Endothelial cell of umbilical vein (primary cell): Measurements from ENCODE around the gene PRXL2A. TPM values are rescaled to one million over a fixed set of nuclear protein-coding genes. Genes with fewer than 3 reads are reported as not detected.

Source experiments
- BruUV-seq: library from RNA; stranded (reverse); fragments of 400-500 nt; replicated peaks from 2 replicates; lab custom pipeline; 2021; lab: Mats Ljungman, UMichigan
- CTCF ChIA-PET: fragments of 300-600, 350-600 bp; sonication (Branson Sonifier 250); formaldehyde crosslinking; loops from one replicate; lab custom pipeline; 2021; ENCODE audit warnings: antibody characterized with exemption, inconsistent platforms; lab: Charles Lee
- POLR2A ChIA-PET: fragments of 300-600, 350-600 bp; sonication (Branson Sonifier 250); formaldehyde crosslinking; loops from one replicate; lab custom pipeline; 2021; ENCODE audit warnings: antibody characterized with exemption, inconsistent platforms; lab: Charles Lee
- DNase-seq: peaks from one replicate; pipeline ENCODE4 v3.0.0-alpha.2; 2011; ENCODE audit warnings: low read depth, low spot score
- FAIRE-seq: peaks from 2 replicates; lab custom pipeline; 2011; peaks lifted over from hg19 to GRCh38; lab: Jason Lieb, UNC
- H2AFZ ChIP-seq: 2 replicates; pipeline ENCODE4 v1.6.0; 2012; ENCODE audit warnings: low read depth, low read length, control low read depth, inconsistent platforms
- H3K27ac ChIP-seq: 2 replicates; pipeline ENCODE4 v1.5.1; 2011; ENCODE audit warnings: low read depth, mild to moderate bottlenecking, control low read depth, low read length, moderate library complexity; ENCODE audit not compliant: insufficient read depth
- H3K27me3 ChIP-seq, 2 experiments: 2 replicates each; pipeline versions ENCODE4 v1.6.0 to v1.6.1; 2011; ENCODE audit warnings: low read length in 2 of 2, mixed read lengths in 1 of 2; ENCODE audit not compliant: control insufficient read depth in 2 of 2, insufficient read depth in 2 of 2
- H3K36me3 ChIP-seq, 2 experiments: 2 replicates in 1 of 2; 3 replicates in 1 of 2; pipeline ENCODE4 v1.5.1; 2011; ENCODE audit warnings: low read length in 2 of 2, mild to moderate bottlenecking in 1 of 2, moderate library complexity in 1 of 2; ENCODE audit not compliant: control insufficient read depth in 2 of 2, insufficient read depth in 2 of 2; ENCODE audit errors: extremely low read depth in 1 of 2
- H3K4me1 ChIP-seq: 3 replicates; pipeline ENCODE4 v1.5.1; 2011; ENCODE audit warnings: mild to moderate bottlenecking, low read length; ENCODE audit not compliant: control insufficient read depth, insufficient read depth; ENCODE audit errors: extremely low read depth
- H3K4me2 ChIP-seq: 2 replicates; pipeline ENCODE4 v1.6.1; 2011; ENCODE audit warnings: low read length, control low read depth, mixed read lengths; ENCODE audit not compliant: insufficient read depth
- H3K4me3 ChIP-seq, 3 experiments: fragments of 200-600 bp in 1 of 3; sonication (generic), shearing (Covaris generic) in 1 of 3; replicated peaks in 1 of 3; 2 replicates each; pipeline ENCODE4 v1.5.1; 2011 to 2016; ENCODE audit warnings: control low read depth in 3 of 3, low read length in 3 of 3, mild to moderate bottlenecking in 2 of 3, inconsistent platforms in 1 of 3, low read depth in 1 of 3, moderate library complexity in 1 of 3; ENCODE audit not compliant: insufficient read depth in 1 of 3
- H3K79me2 ChIP-seq: 2 replicates; pipeline ENCODE4 v1.6.0; 2012; ENCODE audit warnings: low read length, inconsistent platforms; ENCODE audit not compliant: control insufficient read depth, insufficient read depth
- H3K9ac ChIP-seq: replicated peaks from 2 replicates; pipeline ENCODE3; 2011; ENCODE audit warnings: low read length, control low read depth; ENCODE audit not compliant: insufficient read depth; ENCODE audit errors: extremely low read depth
- H3K9me1 ChIP-seq: replicated peaks from 3 replicates; pipeline ENCODE4 v1.6.0; 2011; ENCODE audit warnings: mild to moderate bottlenecking, low read length; ENCODE audit not compliant: control insufficient read depth, insufficient read depth; ENCODE audit errors: extremely low read depth
- H3K9me3 ChIP-seq: replicated peaks from 2 replicates; pipeline ENCODE4 v1.5.1; 2012; ENCODE audit warnings: low read length, inconsistent platforms; ENCODE audit not compliant: control insufficient read depth, insufficient read depth
- H4K20me1 ChIP-seq: replicated peaks from 2 replicates; pipeline ENCODE3; 2011; ENCODE audit warnings: mild to moderate bottlenecking, low read length; ENCODE audit not compliant: control insufficient read depth, insufficient read depth; ENCODE audit errors: extremely low read depth
- EZH2 ChIP-seq: IDR thresholded peaks from 2 replicates; pipeline ENCODE4 v1.6.1; 2012; ENCODE audit warnings: borderline replicate concordance, low read depth, mild to moderate bottlenecking, moderate library complexity, low read length, inconsistent platforms; ENCODE audit not compliant: severe bottlenecking
- FOS ChIP-seq: IDR thresholded peaks from 2 replicates; pipeline ENCODE4 v1.6.1; 2011; ENCODE audit warnings: mild to moderate bottlenecking, low read length, moderate library complexity, borderline replicate concordance; ENCODE audit not compliant: insufficient read depth
- GATA2 ChIP-seq: IDR thresholded peaks from 2 replicates; pipeline ENCODE4 v1.7.0; 2011; ENCODE audit warnings: low read depth, mild to moderate bottlenecking, moderate library complexity, mixed read lengths, low read length; ENCODE audit not compliant: insufficient read length, insufficient read depth
- JUN ChIP-seq: IDR thresholded peaks from 2 replicates; pipeline ENCODE4 v1.6.1; 2011; ENCODE audit warnings: borderline replicate concordance, low read depth; ENCODE audit not compliant: insufficient read length, insufficient read depth
- MYC ChIP-seq: IDR thresholded peaks from one replicate; pipeline ENCODE4 v1.6.1; 2011; ENCODE audit warnings: mild to moderate bottlenecking, low read depth, low read length
- POLR2A ChIP-seq: IDR thresholded peaks from 2 replicates; pipeline ENCODE4 v1.6.1; 2012; ENCODE audit warnings: low read depth, mild to moderate bottlenecking, control low read depth, low read length
- POLR2AphosphoS5 ChIP-seq: IDR thresholded peaks from 2 replicates; pipeline ENCODE4 v1.6.1; 2012; ENCODE audit warnings: low read depth, mild to moderate bottlenecking, control low read depth, low read length, moderate library complexity; ENCODE audit not compliant: insufficient read depth
- dilution Hi-C: fragments of 300-500 bp; cut with MboI; formaldehyde crosslinking; loops from one replicate; pipeline ENCODE4 v1.15.0; 2019; ENCODE audit warnings: low sequenced_read_pairs; ENCODE audit not compliant: extremely low pct_ligation_motif_present
- intact Hi-C: fragments of 100-400 bp; cut with micrococcal nuclease; formaldehyde crosslinking; loops from one replicate; pipeline ENCODE4 v1.10.0; 2022
- polyA plus RNA-seq, 4 experiments: library from polyadenylated mRNA; depleted of rRNA in 3 of 4; stranded (reverse) in 3 of 4; unstranded in 1 of 4; fragments of >200 nt; gene quantifications; 2 replicates each; pipeline versions ENCODE4 v1.2.1 to v1.2.3, GENCODE V29; 2011 to 2012; ENCODE audit warnings: missing spikeins in 1 of 4
- total RNA-seq: library from RNA; stranded (reverse); gene quantifications from 2 replicates; pipeline ENCODE4 v1.2.3, GENCODE V29; 2021
- TF ChIP-seq, protein P1 (sequence below): IDR thresholded peaks from 2 replicates; pipeline ENCODE4 v1.6.1; 2011; ENCODE audit not compliant: insufficient read depth, insufficient read length
- TF ChIP-seq, protein P2 (sequence below), 2 donors: IDR thresholded peaks; 1 replicate in 1 of 2; 2 replicates in 1 of 2; pipeline ENCODE4 v1.5.1; 2011; ENCODE audit warnings: low read length in 2 of 2, mild to moderate bottlenecking in 2 of 2, moderate library complexity in 2 of 2, control low read depth in 1 of 2, inconsistent platforms in 1 of 2, low read depth in 1 of 2; ENCODE audit not compliant: insufficient read depth in 1 of 2; ENCODE audit errors: extremely low read depth in 1 of 2

The PRXL2A gene
- total and polyA plus RNA-seq, 2 donors (not counting 3 experiments of a cell fraction or from before 2014, with no cell fraction given), result 113 to 321 TPM

- dilution Hi-C loops, result no loop called here
- intact Hi-C loops, result no loop called here
- TF ChIP-seq POLR2A, result peak; percentile 40
- TF ChIP-seq MYC, result no peak
- no peaks in the 10 kb centered on the region for H3K27me3 ChIP-seq
- H3K36me3 ChIP-seq, result no peaks in the 10 kb centered on the region
- ChIA-PET POLR2A (no interaction called here), CTCF (interaction anchor here (1.1 to 3.1 kb wide), 3 partner anchors 26 to 97 kb away, joined by 4 to 21 read pairs (median 9); no protein-coding TSS in a partner anchor)
- no peaks in the 10 kb centered on the region for H3K9me3 ChIP-seq
- peaks cover 43% of the 10 kb centered on the region for H3K79me2 ChIP-seq
- DNase-seq (peak; percentile 50), FAIRE-seq (no peak)
- BruUV-seq, result TSS peak; percentile 8
- peaks cover 48% of the 10 kb centered on the region for H3K4me1 ChIP-seq
- peak overlapping the region; percentile 93 for H3K27ac ChIP-seq
- H2AFZ ChIP-seq, result no peak overlapping the region
- H3K9me1 ChIP-seq, result no peaks in the 10 kb centered on the region
- no peaks in the 10 kb centered on the region for H4K20me1 ChIP-seq
- H3K4me3 ChIP-seq, result peak overlapping the region; percentile 81 to 89 (median 87)
- H3K9ac ChIP-seq, result peak overlapping the region; percentile 88
- H3K4me2 ChIP-seq, result peak overlapping the region; percentile 77
These were observed 770 bp downstream of the PRXL2A start for GRCh38 chr10:80409121-80409520.

- POLR2A ChIA-PET, result no interaction called here
These were observed 1.8 kb downstream of the PRXL2A start for GRCh38 chr10:80410122-80410521.

More at GRCh38 chr10:80410122-80410521, 1.8 kb downstream of the PRXL2A start:
- intact Hi-C loops, result loop anchor here (5.0 kb wide), 1 partner anchor 208 kb away; no protein-coding TSS in a partner anchor
- H3K9ac ChIP-seq, result peak overlapping the region; percentile 88
- DNase-seq (peak; percentile 64), FAIRE-seq (peak; percentile 15)
- CTCF ChIA-PET, result interaction anchor here (0.7 to 3.1 kb wide), 5 partner anchors 22 to 100 kb away, joined by 3 to 21 read pairs (median 5); no protein-coding TSS in a partner anchor
- H3K36me3 ChIP-seq, result peaks cover 0 to 3% of the 10 kb centered on the region in 2 experiments
- peaks cover 58% of the 10 kb centered on the region for H3K4me1 ChIP-seq
- no peaks in the 10 kb centered on the region for H3K9me3 ChIP-seq
- no peaks in the 10 kb centered on the region for H3K27me3 ChIP-seq
- no TSS peak for BruUV-seq
- H2AFZ ChIP-seq, result no peak overlapping the region
- peaks cover 53% of the 10 kb centered on the region for H3K79me2 ChIP-seq
- dilution Hi-C loops, result no loop called here
- TF ChIP-seq MYC (no peak), POLR2A (no peak), POLR2AphosphoS5 (no peak), GATA2 (no peak), FOS (no peak), EZH2 (no peak), JUN (no peak)
- TF ChIP-seq, protein P1, sequence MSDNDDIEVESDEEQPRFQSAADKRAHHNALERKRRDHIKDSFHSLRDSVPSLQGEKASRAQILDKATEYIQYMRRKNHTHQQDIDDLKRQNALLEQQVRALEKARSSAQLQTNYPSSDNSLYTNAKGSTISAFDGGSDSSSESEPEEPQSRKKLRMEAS, result no peak
- TF ChIP-seq, protein P2, sequence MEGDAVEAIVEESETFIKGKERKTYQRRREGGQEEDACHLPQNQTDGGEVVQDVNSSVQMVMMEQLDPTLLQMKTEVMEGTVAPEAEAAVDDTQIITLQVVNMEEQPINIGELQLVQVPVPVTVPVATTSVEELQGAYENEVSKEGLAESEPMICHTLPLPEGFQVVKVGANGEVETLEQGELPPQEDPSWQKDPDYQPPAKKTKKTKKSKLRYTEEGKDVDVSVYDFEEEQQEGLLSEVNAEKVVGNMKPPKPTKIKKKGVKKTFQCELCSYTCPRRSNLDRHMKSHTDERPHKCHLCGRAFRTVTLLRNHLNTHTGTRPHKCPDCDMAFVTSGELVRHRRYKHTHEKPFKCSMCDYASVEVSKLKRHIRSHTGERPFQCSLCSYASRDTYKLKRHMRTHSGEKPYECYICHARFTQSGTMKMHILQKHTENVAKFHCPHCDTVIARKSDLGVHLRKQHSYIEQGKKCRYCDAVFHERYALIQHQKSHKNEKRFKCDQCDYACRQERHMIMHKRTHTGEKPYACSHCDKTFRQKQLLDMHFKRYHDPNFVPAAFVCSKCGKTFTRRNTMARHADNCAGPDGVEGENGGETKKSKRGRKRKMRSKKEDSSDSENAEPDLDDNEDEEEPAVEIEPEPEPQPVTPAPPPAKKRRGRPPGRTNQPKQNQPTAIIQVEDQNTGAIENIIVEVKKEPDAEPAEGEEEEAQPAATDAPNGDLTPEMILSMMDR (IDR thresholded peaks at IDR 0.05; ENCODE audit: extremely low read depth in 1 of 2, insufficient read depth in 1 of 2, low read depth in 1 of 2, low read length in 2 of 2), result no peak
- H3K9me1 ChIP-seq, result no peaks in the 10 kb centered on the region
- no peaks in the 10 kb centered on the region for H4K20me1 ChIP-seq
- peak overlapping the region; percentile 81 to 89 (median 87) for H3K4me3 ChIP-seq
- H3K27ac ChIP-seq, result peak overlapping the region; percentile 93
- H3K4me2 ChIP-seq, result peak overlapping the region; percentile 77
